Measurements from ENCODE around the gene TAAR9. TPM values are rescaled to one million over a fixed set of nuclear protein-coding genes. Genes with fewer than 3 reads are reported as not detected.

The TAAR9 gene
- total RNA-seq, 2 experiments from 2014 or later, result not detected

DNA sequence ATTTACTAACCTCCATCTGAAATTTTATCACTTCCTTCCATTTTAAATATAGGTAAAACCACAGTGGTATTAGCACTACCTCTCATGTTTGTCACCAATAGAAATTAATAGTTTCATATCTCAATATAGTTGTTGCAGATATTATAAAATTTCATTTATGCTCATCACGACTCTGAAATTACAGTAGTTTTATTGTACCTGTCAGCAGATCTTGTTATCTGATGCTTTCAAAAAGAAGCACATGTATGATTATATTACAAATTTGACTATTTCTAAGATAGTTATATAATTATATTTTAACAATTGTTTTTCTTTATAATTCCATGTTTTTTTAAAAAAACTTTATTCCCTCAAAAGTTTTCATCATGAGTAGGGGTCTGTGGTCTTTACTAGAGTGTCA lies 46.6 kb downstream of the TAAR9 start:
- TF ChIP-seq, protein P1, sequence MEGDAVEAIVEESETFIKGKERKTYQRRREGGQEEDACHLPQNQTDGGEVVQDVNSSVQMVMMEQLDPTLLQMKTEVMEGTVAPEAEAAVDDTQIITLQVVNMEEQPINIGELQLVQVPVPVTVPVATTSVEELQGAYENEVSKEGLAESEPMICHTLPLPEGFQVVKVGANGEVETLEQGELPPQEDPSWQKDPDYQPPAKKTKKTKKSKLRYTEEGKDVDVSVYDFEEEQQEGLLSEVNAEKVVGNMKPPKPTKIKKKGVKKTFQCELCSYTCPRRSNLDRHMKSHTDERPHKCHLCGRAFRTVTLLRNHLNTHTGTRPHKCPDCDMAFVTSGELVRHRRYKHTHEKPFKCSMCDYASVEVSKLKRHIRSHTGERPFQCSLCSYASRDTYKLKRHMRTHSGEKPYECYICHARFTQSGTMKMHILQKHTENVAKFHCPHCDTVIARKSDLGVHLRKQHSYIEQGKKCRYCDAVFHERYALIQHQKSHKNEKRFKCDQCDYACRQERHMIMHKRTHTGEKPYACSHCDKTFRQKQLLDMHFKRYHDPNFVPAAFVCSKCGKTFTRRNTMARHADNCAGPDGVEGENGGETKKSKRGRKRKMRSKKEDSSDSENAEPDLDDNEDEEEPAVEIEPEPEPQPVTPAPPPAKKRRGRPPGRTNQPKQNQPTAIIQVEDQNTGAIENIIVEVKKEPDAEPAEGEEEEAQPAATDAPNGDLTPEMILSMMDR (conservative IDR thresholded peaks at IDR 0.05; ENCODE audit: low read length), result no peak
- TF ChIP-seq EZH2phosphoT487 (IDR thresholded peaks at IDR 0.05; ENCODE audit: borderline replicate concordance, low read depth, low read length), result no peak
- no peak overlapping the region for H3K27ac ChIP-seq (ENCODE audit: low read depth, low read length, poor library complexity, severe bottlenecking)
- no peak for DNase-seq (ENCODE audit: low spot score)
- no peak overlapping the region for H3K4me3 ChIP-seq (ENCODE audit: low read depth, low read length, poor library complexity, severe bottlenecking)
- CTCF ChIA-PET (ENCODE audit: unreplicated experiment), result no interaction called here
- no peaks in the 10 kb centered on the region for H3K79me2 ChIP-seq (ENCODE audit: insufficient read depth, low read depth, low read length)
- no peaks in the 10 kb centered on the region for H3K9me3 ChIP-seq (ENCODE audit: low read length)
- no peaks in the 10 kb centered on the region for H3K36me3 ChIP-seq (ENCODE audit: insufficient read depth, low read length)
- H3K9me2 ChIP-seq (ENCODE audit: insufficient read depth, low read length), result no peaks in the 10 kb centered on the region
- no peaks in the 10 kb centered on the region for H3K4me1 ChIP-seq (ENCODE audit: insufficient read depth, low read length, poor library complexity, severe bottlenecking)
- POLR2A ChIA-PET, result interaction anchor here (1.2 kb wide), 1 partner anchor 14 kb away, joined by 3 read pairs; no protein-coding TSS in a partner anchor
- H4K20me1 ChIP-seq (ENCODE audit: insufficient read depth, low read length), result no peaks in the 10 kb centered on the region
- no peak overlapping the region for H3K4me2 ChIP-seq (ENCODE audit: low read length)
- BruUV-seq (replicated peaks), result no TSS peak
- intact Hi-C loops (cut with micrococcal nuclease; ENCODE audit: unreplicated experiment), result no loop called here
- no peak overlapping the region for H2AFZ ChIP-seq (ENCODE audit: low read length)

DNA sequence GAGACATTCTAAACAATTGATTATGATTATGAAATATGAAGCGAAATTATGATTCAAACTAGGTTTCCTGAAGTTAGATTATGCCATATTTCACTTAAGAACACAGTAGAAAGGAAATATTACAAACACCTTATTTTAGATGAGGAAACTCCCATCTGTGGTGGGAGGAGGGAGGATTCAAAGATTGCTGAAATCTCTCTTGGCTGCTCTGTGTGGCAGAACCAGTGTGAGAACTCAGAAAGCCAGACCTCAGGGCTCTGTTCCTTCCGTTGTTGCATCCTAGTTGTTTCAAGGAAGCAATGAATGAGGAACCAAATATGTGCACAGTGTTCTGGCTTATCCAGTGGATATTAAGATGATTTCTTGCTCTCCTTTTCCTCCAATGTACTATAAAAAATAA lies 49.3 kb downstream of the TAAR9 start:
- H3K36me3 ChIP-seq (ENCODE audit: insufficient read depth, low read length), result no peaks in the 10 kb centered on the region
- H2AFZ ChIP-seq (ENCODE audit: low read length), result no peak overlapping the region
- no peak overlapping the region for H3K4me2 ChIP-seq (ENCODE audit: low read length)
- H4K20me1 ChIP-seq (ENCODE audit: insufficient read depth, low read length), result no peaks in the 10 kb centered on the region
- no peak for TF ChIP-seq EZH2phosphoT487 (IDR thresholded peaks at IDR 0.05; ENCODE audit: borderline replicate concordance, low read depth, low read length)
- TF ChIP-seq, protein P1 (conservative IDR thresholded peaks at IDR 0.05; ENCODE audit: low read length), result no peak
- no peaks in the 10 kb centered on the region for H3K9me2 ChIP-seq (ENCODE audit: insufficient read depth, low read length)
- ChIA-PET POLR2A (no interaction called here), CTCF (ENCODE audit: unreplicated experiment) (no interaction called here)
- DNase-seq (ENCODE audit: low spot score), result no peak
- no peaks in the 10 kb centered on the region for H3K9me3 ChIP-seq (ENCODE audit: low read length)
- intact Hi-C loops (cut with micrococcal nuclease; ENCODE audit: unreplicated experiment), result no loop called here
- H3K4me3 ChIP-seq (ENCODE audit: low read depth, low read length, poor library complexity, severe bottlenecking), result no peak overlapping the region
- H3K27ac ChIP-seq (ENCODE audit: low read depth, low read length, poor library complexity, severe bottlenecking), result no peak overlapping the region
- H3K4me1 ChIP-seq (ENCODE audit: insufficient read depth, low read length, poor library complexity, severe bottlenecking), result no peaks in the 10 kb centered on the region
- no TSS peak for BruUV-seq (replicated peaks)
- no peaks in the 10 kb centered on the region for H3K79me2 ChIP-seq (ENCODE audit: insufficient read depth, low read depth, low read length)

Small RNAs within 50 kb of the gene (small RNA-seq; reads per million reads assigned to genes)
- gene TAAR7P, result not detected

Other genes with a start within 250 kb of the TAAR9 start
- gene MOXD1, start 136.8 kb upstream of the TAAR9 start, total RNA-seq (2014; rRNA removed; shearing (Covaris generic)), result 0.05 TPM in 1 of 2 replicates, not detected in the other
- 0.20 and 0.74 TPM in 2 replicates for gene MOXD1, start 136.8 kb upstream of the TAAR9 start, total RNA-seq (2022)
- gene STX7, start 25.2 kb upstream of the TAAR9 start, total RNA-seq (2014; rRNA removed; shearing (Covaris generic)), result 66.5 and 88.8 TPM in 2 replicates
- gene STX7, start 25.2 kb upstream of the TAAR9 start, total RNA-seq (2022), result 164 and 178 TPM in 2 replicates
- not detected in 2 replicates for gene TAAR8, start 14.4 kb downstream of the TAAR9 start, total RNA-seq (2014; rRNA removed; shearing (Covaris generic))
- gene TAAR8, start 14.4 kb downstream of the TAAR9 start, total RNA-seq (2022), result not detected in 2 replicates
- gene TAAR6, start 32.0 kb downstream of the TAAR9 start, total RNA-seq (2014; rRNA removed; shearing (Covaris generic)), result not detected in 2 replicates
- gene TAAR6, start 32.0 kb downstream of the TAAR9 start, total RNA-seq (2022), result not detected in 2 replicates
- gene TAAR5, start 51.5 kb downstream of the TAAR9 start, total RNA-seq (2014; rRNA removed; shearing (Covaris generic)), result not detected in 2 replicates
- not detected in 2 replicates for gene TAAR5, start 51.5 kb downstream of the TAAR9 start, total RNA-seq (2022)
- gene TAAR2, start 86.0 kb downstream of the TAAR9 start, total RNA-seq (2014; rRNA removed; shearing (Covaris generic)), result not detected in 2 replicates
- not detected in 2 replicates for gene TAAR2, start 86.0 kb downstream of the TAAR9 start, total RNA-seq (2022)
- gene TAAR1, start 120.9 kb downstream of the TAAR9 start, total RNA-seq (2014; rRNA removed; shearing (Covaris generic)), result not detected in 2 replicates
- not detected in 2 replicates for gene TAAR1, start 120.9 kb downstream of the TAAR9 start, total RNA-seq (2022)
- gene VNN1, start 175.8 kb downstream of the TAAR9 start, total RNA-seq (2014; rRNA removed; shearing (Covaris generic)), result not detected in 2 replicates
- gene VNN1, start 175.8 kb downstream of the TAAR9 start, total RNA-seq (2022), result not detected in 2 replicates
- 22.7 and 25.5 TPM in 2 replicates for gene VNN2, start 219.6 kb downstream of the TAAR9 start, total RNA-seq (2014; rRNA removed; shearing (Covaris generic))
- gene VNN2, start 219.6 kb downstream of the TAAR9 start, total RNA-seq (2022), result 28.9 and 31.4 TPM in 2 replicates

Measured in OCI-LY7 (cell line).